Measurements from ENCODE around the gene CRAT. TPM values are rescaled to one million over a fixed set of nuclear protein-coding genes. Genes with fewer than 3 reads are reported as not detected.
"Not testable (repeated sequence)": the region's sequence is repeated elsewhere in the genome, so short reads cannot be mapped to it uniquely, and the experiment has no call there.

Gene CRAT
- total RNA-seq, 2 experiments from 2014 or later: 1.8 to 6.5 TPM

DNA sequence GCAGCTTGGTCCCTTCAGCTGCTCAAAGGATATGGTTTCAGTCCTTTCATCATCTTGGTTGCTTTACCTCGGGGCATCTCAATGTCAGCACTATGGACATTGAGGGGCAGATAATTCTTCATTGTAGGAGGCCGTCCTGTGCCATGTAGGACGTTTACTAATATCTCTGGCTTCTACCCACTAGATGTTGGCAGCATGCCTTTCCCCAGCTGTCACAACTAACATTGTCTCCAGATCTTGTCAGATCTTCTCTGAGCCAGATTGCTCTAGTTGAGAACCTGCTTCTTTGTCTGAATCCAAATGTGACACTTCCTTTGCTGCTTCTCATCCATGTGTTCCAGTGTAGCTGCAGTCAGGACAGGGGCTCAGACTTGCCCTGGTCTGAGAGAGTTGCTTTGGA, 10.9 kb upstream of the CRAT start:
- BruUV-seq (replicated peaks): no TSS peak
- no peaks in the 10 kb centered on the region for H3K9me3 ChIP-seq (ENCODE audit: low read length)
- H3K9me2 ChIP-seq (ENCODE audit: insufficient read depth, low read length): no peaks in the 10 kb centered on the region
- H4K20me1 ChIP-seq (ENCODE audit: insufficient read depth, low read length): no peaks in the 10 kb centered on the region
- TF ChIP-seq, protein P1, sequence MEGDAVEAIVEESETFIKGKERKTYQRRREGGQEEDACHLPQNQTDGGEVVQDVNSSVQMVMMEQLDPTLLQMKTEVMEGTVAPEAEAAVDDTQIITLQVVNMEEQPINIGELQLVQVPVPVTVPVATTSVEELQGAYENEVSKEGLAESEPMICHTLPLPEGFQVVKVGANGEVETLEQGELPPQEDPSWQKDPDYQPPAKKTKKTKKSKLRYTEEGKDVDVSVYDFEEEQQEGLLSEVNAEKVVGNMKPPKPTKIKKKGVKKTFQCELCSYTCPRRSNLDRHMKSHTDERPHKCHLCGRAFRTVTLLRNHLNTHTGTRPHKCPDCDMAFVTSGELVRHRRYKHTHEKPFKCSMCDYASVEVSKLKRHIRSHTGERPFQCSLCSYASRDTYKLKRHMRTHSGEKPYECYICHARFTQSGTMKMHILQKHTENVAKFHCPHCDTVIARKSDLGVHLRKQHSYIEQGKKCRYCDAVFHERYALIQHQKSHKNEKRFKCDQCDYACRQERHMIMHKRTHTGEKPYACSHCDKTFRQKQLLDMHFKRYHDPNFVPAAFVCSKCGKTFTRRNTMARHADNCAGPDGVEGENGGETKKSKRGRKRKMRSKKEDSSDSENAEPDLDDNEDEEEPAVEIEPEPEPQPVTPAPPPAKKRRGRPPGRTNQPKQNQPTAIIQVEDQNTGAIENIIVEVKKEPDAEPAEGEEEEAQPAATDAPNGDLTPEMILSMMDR (conservative IDR thresholded peaks at IDR 0.05; ENCODE audit: low read length): no peak
- TF ChIP-seq EZH2phosphoT487 (IDR thresholded peaks at IDR 0.05; ENCODE audit: borderline replicate concordance, low read depth, low read length): no peak
- intact Hi-C loops (cut with micrococcal nuclease; ENCODE audit: unreplicated experiment): no loop called here
- H3K4me1 ChIP-seq (ENCODE audit: insufficient read depth, low read length, poor library complexity, severe bottlenecking): no peaks in the 10 kb centered on the region
- peaks cover 59% of the 10 kb centered on the region for H3K36me3 ChIP-seq (ENCODE audit: insufficient read depth, low read length)
- POLR2A ChIA-PET: interaction anchor here (2.2 kb wide), 1 partner anchor 8 kb away, joined by 8 read pairs; no protein-coding TSS in a partner anchor
- H3K27ac ChIP-seq (ENCODE audit: low read depth, low read length, poor library complexity, severe bottlenecking): no peak overlapping the region
- no peak overlapping the region for H3K4me2 ChIP-seq (ENCODE audit: low read length)
- H3K4me3 ChIP-seq (ENCODE audit: low read depth, low read length, poor library complexity, severe bottlenecking): no peak overlapping the region
- CTCF ChIA-PET (ENCODE audit: unreplicated experiment): interaction anchor here (1.3 kb wide), 1 partner anchor 10 kb away, joined by 4 read pairs; no protein-coding TSS in a partner anchor
- no peak overlapping the region for H2AFZ ChIP-seq (ENCODE audit: low read length)
- no peak for DNase-seq (ENCODE audit: low spot score)
- H3K79me2 ChIP-seq (ENCODE audit: insufficient read depth, low read depth, low read length): peaks cover 26% of the 10 kb centered on the region

DNA sequence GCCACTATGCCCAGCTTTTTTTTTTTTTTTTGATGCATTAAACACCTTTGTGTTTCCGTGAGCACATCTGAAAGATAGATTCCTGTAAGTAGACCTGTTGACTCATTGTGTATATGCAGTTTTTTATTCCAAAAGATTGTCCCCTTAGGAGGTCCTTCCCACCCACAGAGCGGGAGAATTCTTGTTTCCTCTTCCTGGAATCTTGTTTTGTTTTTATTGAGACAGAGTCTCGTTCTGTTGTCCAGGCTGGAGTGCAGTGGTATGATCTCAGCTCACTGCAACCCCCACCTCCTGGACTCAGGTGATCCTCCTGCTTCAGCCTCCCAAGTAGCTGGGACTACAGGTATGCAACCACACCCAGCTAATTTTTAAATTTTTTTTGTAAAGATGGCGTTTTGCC, 8.2 kb upstream of the CRAT start:
- ChIA-PET CTCF (ENCODE audit: unreplicated experiment) (no interaction called here), POLR2A (interaction anchor here (1.0 to 1.1 kb wide), 2 partner anchors 23 to 258 kb away, joined by 3 to 4 read pairs; no protein-coding TSS in a partner anchor)
- no peak overlapping the region for H2AFZ ChIP-seq (ENCODE audit: low read length)
- no peaks in the 10 kb centered on the region for H3K9me3 ChIP-seq (ENCODE audit: low read length)
- H3K9me2 ChIP-seq (ENCODE audit: insufficient read depth, low read length): no peaks in the 10 kb centered on the region
- H3K36me3 ChIP-seq (ENCODE audit: insufficient read depth, low read length): peaks cover 41% of the 10 kb centered on the region
- H3K79me2 ChIP-seq (ENCODE audit: insufficient read depth, low read depth, low read length): peaks cover 45% of the 10 kb centered on the region
- no peak overlapping the region for H3K27ac ChIP-seq (ENCODE audit: low read depth, low read length, poor library complexity, severe bottlenecking)
- no peak for DNase-seq (ENCODE audit: low spot score)
- intact Hi-C loops (cut with micrococcal nuclease; ENCODE audit: unreplicated experiment): no loop called here
- H4K20me1 ChIP-seq (ENCODE audit: insufficient read depth, low read length): no peaks in the 10 kb centered on the region
- peaks cover 12% of the 10 kb centered on the region for H3K4me1 ChIP-seq (ENCODE audit: insufficient read depth, low read length, poor library complexity, severe bottlenecking)
- H3K4me3 ChIP-seq (ENCODE audit: low read depth, low read length, poor library complexity, severe bottlenecking): no peak overlapping the region
- BruUV-seq (replicated peaks): no TSS peak
- H3K4me2 ChIP-seq (ENCODE audit: low read length): no peak overlapping the region
- TF ChIP-seq, protein P1 (conservative IDR thresholded peaks at IDR 0.05; ENCODE audit: low read length): no peak
- no peak for TF ChIP-seq EZH2phosphoT487 (IDR thresholded peaks at IDR 0.05; ENCODE audit: borderline replicate concordance, low read depth, low read length)

DNA sequence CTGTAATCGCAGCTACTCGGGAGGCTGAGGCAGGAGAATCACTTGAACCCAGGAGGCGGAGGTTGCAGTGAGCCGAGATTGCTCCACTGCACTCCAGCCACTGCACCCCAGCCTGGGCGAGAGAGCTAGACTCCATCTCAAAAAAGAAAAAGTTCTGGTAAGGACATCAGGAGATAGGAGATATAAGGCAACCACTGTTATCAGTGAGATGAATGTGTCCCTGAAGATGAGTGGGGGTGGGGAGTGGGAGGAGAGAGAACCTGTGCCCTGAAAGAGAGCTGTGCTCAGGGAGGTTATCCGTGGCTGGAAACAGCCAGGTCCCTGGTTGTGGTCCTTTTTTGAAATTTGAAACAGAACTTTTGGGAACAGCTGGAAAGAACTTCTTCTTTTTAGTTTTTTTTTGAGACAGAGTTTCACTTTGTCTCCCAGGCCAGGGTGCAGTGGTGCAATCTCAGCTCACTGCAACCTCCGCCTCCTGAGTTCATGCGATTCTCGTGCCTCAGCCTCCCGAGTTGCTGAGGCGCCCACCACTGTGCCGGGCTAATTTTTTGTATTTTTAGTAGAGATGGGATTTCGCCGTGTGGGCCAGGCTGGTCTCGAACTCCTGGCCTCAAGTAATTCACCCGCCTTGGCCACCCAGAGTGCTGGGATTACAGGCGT, 3.2 kb upstream of the CRAT start:
- TF ChIP-seq EZH2phosphoT487 (IDR thresholded peaks at IDR 0.05; ENCODE audit: borderline replicate concordance, low read depth, low read length): no peak
- TF ChIP-seq, protein P1 (conservative IDR thresholded peaks at IDR 0.05; ENCODE audit: low read length): no peak
- no peak overlapping the region for H2AFZ ChIP-seq (ENCODE audit: low read length)
- peaks cover 59% of the 10 kb centered on the region for H3K79me2 ChIP-seq (ENCODE audit: insufficient read depth, low read depth, low read length)
- peaks cover 6% of the 10 kb centered on the region; the same call in 1 of the 2 replicates for H3K36me3 ChIP-seq (ENCODE audit: insufficient read depth, low read length)
- no peak for DNase-seq (ENCODE audit: low spot score)
- H4K20me1 ChIP-seq (ENCODE audit: insufficient read depth, low read length): no peaks in the 10 kb centered on the region
- H3K9me3 ChIP-seq (ENCODE audit: low read length): no peaks in the 10 kb centered on the region
- intact Hi-C loops (cut with micrococcal nuclease; ENCODE audit: unreplicated experiment): no loop called here
- H3K9me2 ChIP-seq (ENCODE audit: insufficient read depth, low read length): no peaks in the 10 kb centered on the region
- no TSS peak for BruUV-seq (replicated peaks)
- no peak overlapping the region for H3K4me3 ChIP-seq (ENCODE audit: low read depth, low read length, poor library complexity, severe bottlenecking)
- ChIA-PET POLR2A (interaction anchor here (0.6 to 2.0 kb wide), 2 partner anchors 8 to 390 kb away, joined by 3 to 8 read pairs; partner anchors contain the start of gene ZDHHC12), CTCF (ENCODE audit: unreplicated experiment) (no interaction called here)
- peaks cover 34% of the 10 kb centered on the region for H3K4me1 ChIP-seq (ENCODE audit: insufficient read depth, low read length, poor library complexity, severe bottlenecking)
- peak overlapping the region; percentile 17; the same call in 1 of the 2 replicates for H3K4me2 ChIP-seq (ENCODE audit: low read length)
- H3K27ac ChIP-seq (ENCODE audit: low read depth, low read length, poor library complexity, severe bottlenecking): no peak overlapping the region

DNA sequence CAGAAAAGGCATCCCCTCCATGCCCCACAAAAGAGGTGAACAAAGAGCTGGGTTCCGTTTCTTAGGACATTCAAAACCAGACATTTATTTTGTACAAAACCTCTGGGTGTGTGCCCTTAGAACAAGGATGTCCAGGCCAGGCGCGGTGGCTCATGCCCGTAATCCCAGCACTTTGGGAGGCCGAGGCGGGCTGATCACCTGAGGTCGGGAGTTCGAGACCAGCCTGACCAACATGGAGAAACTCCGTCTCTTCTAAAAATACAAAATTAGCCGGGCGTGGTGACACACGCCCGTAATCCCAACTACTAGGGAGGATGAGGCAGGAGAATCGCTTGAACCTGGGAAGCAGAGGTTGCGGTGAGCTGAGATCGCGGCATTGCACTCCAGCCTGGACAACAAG, 1.9 kb upstream of the CRAT start:
- H3K9me2 ChIP-seq (ENCODE audit: insufficient read depth, low read length); intact Hi-C loops (cut with micrococcal nuclease; ENCODE audit: unreplicated experiment); BruUV-seq (replicated peaks); H3K36me3 ChIP-seq (ENCODE audit: insufficient read depth, low read length); DNase-seq (ENCODE audit: low spot score); H4K20me1 ChIP-seq (ENCODE audit: insufficient read depth, low read length); H3K9me3 ChIP-seq (ENCODE audit: low read length); H3K27ac ChIP-seq (ENCODE audit: low read depth, low read length, poor library complexity, severe bottlenecking); H2AFZ ChIP-seq (ENCODE audit: low read length): not testable (repeated sequence)
- Histone ChIP-seq H3K4me1 (ENCODE audit: insufficient read depth, low read length, poor library complexity, severe bottlenecking) (peaks cover 34% of the 10 kb centered on the region), H3K79me2 (ENCODE audit: insufficient read depth, low read depth, low read length) (peaks cover 47% of the 10 kb centered on the region), H3K4me2 (ENCODE audit: low read length) (peak overlapping the region; percentile 100), H3K4me3 (ENCODE audit: low read depth, low read length, poor library complexity, severe bottlenecking) (peak overlapping the region; percentile 89)
- POLR2A ChIA-PET: interaction anchor here (1.9 to 2.0 kb wide), 2 partner anchors 10 to 31 kb away, joined by 6 to 8 read pairs; partner anchors contain the start of gene DOLPP1
- CTCF ChIA-PET (ENCODE audit: unreplicated experiment): interaction anchor here (1.1 kb wide), 1 partner anchor 20 kb away, joined by 4 read pairs; no protein-coding TSS in a partner anchor

All from OCI-LY7 (cell line).